ENCODE measurements around the gene LSM4.
A peak's percentile ranks its signal among the peaks of the same experiment; 100 is the strongest.
"Not testable (repeated sequence)": the region's sequence is repeated elsewhere in the genome, so short reads cannot be mapped to it uniquely, and the experiment has no call there.

LSM4 gene

GRCh38 chr19:18340190-18340989 is 17.5 kb upstream of the LSM4 start, which contains the start of gene PGPEP1:
TSS of gene PGPEP1 (plus strand) at chr19:18340598. CDS start at chr19:18340682, 84 bp downstream.
- peak; percentile 69 for DNase-seq

GRCh38 chr19:18339723-18340122 is 16.8 kb upstream of the LSM4 start:
- DNase-seq, result no peak

GRCh38 chr19:18338541-18338940 is 15.7 kb upstream of the LSM4 start:
- DNase-seq, result no peak

- DNase-seq, result no peak
Observed at GRCh38 chr19:18336121-18336520, 13.2 kb upstream of the LSM4 start.

- DNase-seq, result no peak
Observed at GRCh38 chr19:18333680-18334079, 10.8 kb upstream of the LSM4 start.

GRCh38 chr19:18332917-18333530 is 10.1 kb upstream of the LSM4 start:
- DNase-seq, result no peak

- DNase-seq, result no peak
Observed at GRCh38 chr19:18330868-18331267, 8.0 kb upstream of the LSM4 start.

- DNase-seq, result no peak
Observed at GRCh38 chr19:18329035-18329376, 6.1 kb upstream of the LSM4 start.

- DNase-seq, result peak; percentile 92
Observed at GRCh38 chr19:18328340-18329034, 5.6 kb upstream of the LSM4 start.

- no peak for DNase-seq
Observed at GRCh38 chr19:18326772-18327171, 3.9 kb upstream of the LSM4 start.

- not testable (repeated sequence) for DNase-seq
Observed at GRCh38 chr19:18324373-18324731, 1.5 kb upstream of the LSM4 start.

GRCh38 chr19:18322318-18322758 is 538 bp downstream of the LSM4 start:
- peak; percentile 46 for DNase-seq

GRCh38 chr19:18321734-18322102 is 1.2 kb downstream of the LSM4 start:
- DNase-seq, result no peak

GRCh38 chr19:18320865-18321733 is 1.8 kb downstream of the LSM4 start:
- no peak for DNase-seq

GRCh38 chr19:18319591-18320135 is 3.2 kb downstream of the LSM4 start:
- no peak for DNase-seq

GRCh38 chr19:18317961-18318800 is 4.7 kb downstream of the LSM4 start:
- no peak for DNase-seq

GRCh38 chr19:18313398-18313797 is 9.5 kb downstream of the LSM4 start:
- DNase-seq, result no peak

GRCh38 chr19:18312092-18312534 is 10.8 kb downstream of the LSM4 start:
- no peak for DNase-seq

- DNase-seq, result no peak
Observed at GRCh38 chr19:18311502-18312091, 11.3 kb downstream of the LSM4 start.

GRCh38 chr19:18310966-18311365 is 11.9 kb downstream of the LSM4 start:
- no peak for DNase-seq

Measured in retina (tissue), 1 donor.